Upper lobe of right lung (tissue), 1 donor: Measurements from ENCODE around the gene RAC3. TPM values are rescaled to one million over a fixed set of nuclear protein-coding genes. Genes with fewer than 3 reads are reported as not detected.

ENCODE experiments used
- ATAC-seq: fragments of 200-7000 bp; cut with Tn5 transposase; one replicate; pipeline ENCODE4 v1.9.1; 2020; ENCODE audit warnings: mild to moderate bottlenecking, moderate library complexity
- DNase-seq: peaks from one replicate; pipeline ENCODE4 v3.0.0-alpha.2; 2020
- H3K27ac ChIP-seq: fragments of 200-600 bp; one replicate; pipeline ENCODE4 v1.8.0; 2022
- H3K27me3 ChIP-seq: fragments of 200-600 bp; one replicate; pipeline ENCODE4 v1.8.0; 2022; ENCODE audit warnings: mild to moderate bottlenecking
- H3K36me3 ChIP-seq: fragments of 200-600 bp; one replicate; pipeline ENCODE4 v1.8.0; 2022
- H3K4me1 ChIP-seq: fragments of 200-600 bp; one replicate; pipeline ENCODE4 v1.8.0; 2022
- H3K4me3 ChIP-seq: fragments of 200-600 bp; one replicate; pipeline ENCODE4 v1.8.0; 2022; ENCODE audit warnings: mild to moderate bottlenecking
- H3K9me3 ChIP-seq: fragments of 200-600 bp; one replicate; pipeline ENCODE4 v1.8.0; 2022
- intact Hi-C: fragments of 100-400 bp; cut with DNase I; formaldehyde crosslinking; loops from one replicate; pipeline ENCODE4 v1.11.0; 2022
- total RNA-seq: library from RNA; stranded (reverse); fragmentation: NEBNext Ultra II Directional; extraction: Animal tissue kit (Norgen Biotek cat#: 25700); gene quantifications from one replicate; pipeline ENCODE4 v1.2.1, GENCODE V29; 2021
- TF ChIP-seq, protein P1 (sequence below): fragments of 200-600 bp; IDR thresholded peaks from one replicate; pipeline ENCODE4 v1.8.0; 2022; ENCODE audit warnings: antibody characterized with exemption
- donor health status: DM: no; HTN: yes; CAD: no; lungs with severe emphysema.

Gene RAC3
- total RNA-seq, 1 donor from 2014 or later = 3.4 TPM

DNA sequence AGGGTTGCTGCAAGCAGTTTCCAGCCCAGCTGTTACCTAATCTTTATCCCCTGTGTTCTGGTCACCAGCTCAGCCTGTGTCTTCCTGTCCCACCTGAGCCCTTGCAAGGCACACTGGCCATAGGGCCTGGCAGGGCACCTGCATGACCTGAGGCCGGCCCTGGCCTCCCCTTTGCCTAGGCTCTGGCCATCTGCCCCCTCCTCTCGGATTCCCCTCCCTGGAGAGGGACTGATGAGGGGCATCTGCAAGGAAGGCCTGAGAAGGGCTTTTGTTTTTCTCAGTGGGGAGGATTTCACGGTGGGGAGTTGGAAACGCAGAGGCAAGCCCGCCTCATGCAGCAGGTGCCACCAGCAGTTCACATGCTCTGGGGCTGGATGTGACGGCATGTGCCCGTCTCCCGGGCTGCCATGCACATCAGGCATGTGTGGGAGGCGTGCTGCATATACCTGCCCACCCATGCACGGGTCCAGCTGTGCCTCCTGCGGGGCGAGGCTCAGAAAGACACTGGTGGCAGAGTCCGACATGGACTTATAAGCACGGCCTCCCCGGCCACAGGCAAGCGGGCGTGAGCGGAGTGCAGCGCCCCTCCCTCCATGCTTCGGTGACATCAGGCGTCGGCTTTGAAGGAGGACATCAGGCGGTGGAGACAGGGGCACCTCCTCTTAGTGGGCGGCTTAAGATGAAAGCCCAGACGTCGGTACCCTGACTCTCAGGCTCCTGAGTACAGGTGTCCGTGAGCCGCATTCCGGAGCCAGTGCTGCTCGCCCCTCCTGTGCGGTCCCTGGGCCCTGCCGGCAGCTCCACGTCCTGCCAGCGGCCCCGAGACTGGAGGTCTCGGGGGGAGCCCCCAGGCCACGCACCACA, 37.5 kb upstream of the RAC3 start:
- ATAC-seq (no peak), DNase-seq (no peak)
- H3K36me3 ChIP-seq = peaks cover 4% of the 10 kb centered on the region
- no peak overlapping the region for H3K4me3 ChIP-seq
- no peaks in the 10 kb centered on the region for H3K27me3 ChIP-seq
- TF ChIP-seq, protein P1, sequence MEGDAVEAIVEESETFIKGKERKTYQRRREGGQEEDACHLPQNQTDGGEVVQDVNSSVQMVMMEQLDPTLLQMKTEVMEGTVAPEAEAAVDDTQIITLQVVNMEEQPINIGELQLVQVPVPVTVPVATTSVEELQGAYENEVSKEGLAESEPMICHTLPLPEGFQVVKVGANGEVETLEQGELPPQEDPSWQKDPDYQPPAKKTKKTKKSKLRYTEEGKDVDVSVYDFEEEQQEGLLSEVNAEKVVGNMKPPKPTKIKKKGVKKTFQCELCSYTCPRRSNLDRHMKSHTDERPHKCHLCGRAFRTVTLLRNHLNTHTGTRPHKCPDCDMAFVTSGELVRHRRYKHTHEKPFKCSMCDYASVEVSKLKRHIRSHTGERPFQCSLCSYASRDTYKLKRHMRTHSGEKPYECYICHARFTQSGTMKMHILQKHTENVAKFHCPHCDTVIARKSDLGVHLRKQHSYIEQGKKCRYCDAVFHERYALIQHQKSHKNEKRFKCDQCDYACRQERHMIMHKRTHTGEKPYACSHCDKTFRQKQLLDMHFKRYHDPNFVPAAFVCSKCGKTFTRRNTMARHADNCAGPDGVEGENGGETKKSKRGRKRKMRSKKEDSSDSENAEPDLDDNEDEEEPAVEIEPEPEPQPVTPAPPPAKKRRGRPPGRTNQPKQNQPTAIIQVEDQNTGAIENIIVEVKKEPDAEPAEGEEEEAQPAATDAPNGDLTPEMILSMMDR = no peak
- H3K9me3 ChIP-seq = no peaks in the 10 kb centered on the region
- peaks cover 26% of the 10 kb centered on the region for H3K4me1 ChIP-seq
- intact Hi-C loops = no loop called here
- no peak overlapping the region for H3K27ac ChIP-seq

DNA sequence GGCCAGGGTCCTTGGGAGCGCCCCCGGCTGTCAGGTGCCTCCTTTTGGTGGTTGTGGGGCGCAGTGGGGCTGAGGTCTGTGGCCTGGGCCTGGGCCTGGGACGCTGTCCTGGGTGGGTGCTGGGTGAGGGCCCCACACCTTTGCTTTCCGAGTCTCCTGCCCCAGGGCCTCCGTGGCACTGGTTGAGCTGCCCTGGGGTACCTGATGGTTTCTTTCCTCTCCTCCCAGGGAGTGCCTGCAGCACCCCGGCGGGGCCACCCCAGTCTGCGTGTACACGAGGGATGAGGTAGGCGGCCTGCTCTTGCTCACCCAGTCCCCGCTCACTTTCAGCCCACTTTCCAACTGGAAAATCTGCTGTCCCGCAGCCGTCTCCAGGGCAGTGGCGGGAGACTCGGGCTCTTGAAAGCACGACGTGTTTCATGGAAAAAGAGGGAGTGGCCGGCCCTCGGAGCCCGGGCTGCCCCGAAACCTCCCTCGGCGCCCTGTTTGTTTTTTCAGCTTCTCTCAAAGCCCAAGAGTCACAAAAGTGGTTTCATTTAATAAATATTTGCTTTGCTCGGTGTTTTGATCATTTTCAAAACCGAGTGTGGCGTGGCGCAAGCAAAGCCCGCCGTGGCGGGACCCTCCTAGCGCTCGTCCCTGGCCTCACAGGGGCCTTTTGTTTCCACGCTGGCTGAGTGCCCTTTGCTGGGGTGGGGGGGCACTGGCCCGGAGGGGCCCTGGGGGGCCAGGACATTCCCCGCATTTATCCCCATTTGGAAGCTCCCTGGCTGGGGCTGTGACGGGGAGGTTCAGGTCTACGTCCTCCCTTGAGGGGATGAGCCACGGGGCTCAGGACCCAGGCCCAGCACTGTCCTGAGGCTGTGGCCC, 36.6 kb upstream of the RAC3 start:
- no peak overlapping the region for H3K4me3 ChIP-seq
- no peak overlapping the region for H3K27ac ChIP-seq
- TF ChIP-seq, protein P1 = no peak
- intact Hi-C loops = no loop called here
- ATAC-seq (no peak), DNase-seq (no peak)
- H3K36me3 ChIP-seq = peaks cover 4% of the 10 kb centered on the region
- H3K4me1 ChIP-seq = peaks cover 26% of the 10 kb centered on the region
- no peaks in the 10 kb centered on the region for H3K27me3 ChIP-seq
- H3K9me3 ChIP-seq = no peaks in the 10 kb centered on the region

DNA sequence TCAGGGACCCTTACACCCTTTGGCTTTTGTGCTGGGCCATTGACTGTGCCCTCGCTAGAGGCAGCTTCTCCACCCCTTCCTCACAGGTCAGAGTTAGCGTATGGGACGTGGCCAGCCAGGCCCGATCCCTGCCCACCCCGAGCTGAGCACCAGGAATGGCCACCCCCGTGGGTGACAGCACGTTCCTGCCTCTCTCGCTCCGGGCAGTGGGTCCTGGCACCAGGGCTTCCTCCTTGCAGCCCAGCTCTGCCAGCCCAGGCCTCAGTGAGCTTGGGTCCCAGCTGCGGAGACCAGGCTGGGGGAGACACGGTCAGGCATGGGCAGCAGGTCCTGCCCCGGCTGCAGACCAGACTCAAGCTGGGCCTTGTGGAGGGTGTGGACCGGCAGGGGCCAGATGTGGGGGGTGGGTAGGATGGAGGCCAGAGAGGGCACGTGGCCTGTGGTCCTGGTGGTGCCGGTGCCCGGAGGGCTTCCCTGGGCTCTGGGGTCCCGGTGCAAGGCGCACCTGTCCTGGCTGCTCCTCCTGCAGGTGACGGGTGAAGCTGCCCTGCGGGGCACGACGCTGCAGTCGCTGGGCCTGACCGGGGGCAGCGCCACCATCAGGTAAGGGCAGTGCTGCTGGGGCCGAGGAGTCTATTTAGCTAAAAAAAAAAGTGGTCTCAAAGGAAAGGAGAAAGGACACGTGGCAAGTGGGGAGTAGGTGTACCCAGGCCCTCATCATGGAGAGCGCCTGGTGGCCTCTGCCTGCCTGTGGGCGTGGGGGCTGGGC, 35.8 kb upstream of the RAC3 start:
- H3K4me1 ChIP-seq = peaks cover 26% of the 10 kb centered on the region
- H3K4me3 ChIP-seq = no peak overlapping the region
- no peaks in the 10 kb centered on the region for H3K9me3 ChIP-seq
- peaks cover 4% of the 10 kb centered on the region for H3K36me3 ChIP-seq
- no peak for DNase-seq
- no peak overlapping the region for H3K27ac ChIP-seq
- TF ChIP-seq, protein P1 = no peak
- intact Hi-C loops = no loop called here
- H3K27me3 ChIP-seq = no peaks in the 10 kb centered on the region
- no peak for ATAC-seq

DNA sequence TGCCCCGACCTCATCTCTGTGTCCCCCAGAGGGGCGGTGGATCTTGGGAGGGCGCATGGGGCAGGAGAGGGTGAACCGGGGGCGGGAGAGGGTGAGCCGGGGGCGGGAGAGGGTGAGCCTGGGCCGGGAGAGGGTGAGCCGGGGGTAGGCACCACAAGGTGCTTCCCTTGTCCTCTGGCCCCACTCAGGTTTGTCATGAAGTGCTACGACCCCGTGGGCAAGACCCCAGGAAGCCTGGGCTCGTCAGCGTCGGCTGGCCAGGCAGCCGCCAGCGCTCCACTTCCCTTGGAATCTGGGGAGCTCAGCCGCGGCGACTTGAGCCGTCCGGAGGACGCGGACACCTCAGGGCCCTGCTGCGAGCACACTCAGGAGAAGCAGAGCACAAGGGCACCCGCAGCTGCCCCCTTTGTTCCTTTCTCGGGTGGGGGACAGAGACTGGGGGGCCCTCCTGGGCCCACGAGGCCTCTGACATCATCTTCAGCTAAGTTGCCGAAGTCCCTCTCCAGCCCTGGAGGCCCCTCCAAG, 35.2 kb upstream of the RAC3 start:
- ATAC-seq (no peak), DNase-seq (no peak)
- intact Hi-C loops = no loop called here
- Histone ChIP-seq H3K36me3 (peaks cover 4% of the 10 kb centered on the region), H3K4me3 (no peak overlapping the region), H3K4me1 (peaks cover 20% of the 10 kb centered on the region), H3K27me3 (no peaks in the 10 kb centered on the region), H3K27ac (no peak overlapping the region), H3K9me3 (no peaks in the 10 kb centered on the region)
- TF ChIP-seq, protein P1 = no peak

- peaks cover 14% of the 10 kb centered on the region for H3K4me1 ChIP-seq
- H3K9me3 ChIP-seq = no peaks in the 10 kb centered on the region
- ATAC-seq (no peak), DNase-seq (no peak)
- H3K4me3 ChIP-seq = no peak overlapping the region
- intact Hi-C loops = no loop called here
- TF ChIP-seq, protein P1 = no peak
- H3K27me3 ChIP-seq = no peaks in the 10 kb centered on the region
- no peak overlapping the region for H3K27ac ChIP-seq
- H3K36me3 ChIP-seq = peaks cover 4% of the 10 kb centered on the region
Observed at GRCh38 chr17:81996757-81997441, 34.6 kb upstream of the RAC3 start.
